AML-193 (cell line): ENCODE measurements around the gene CNTN1.
A peak's percentile ranks its signal among the peaks of the same experiment; 100 is the strongest.

Source experiments
- DNase-seq, 2 experiments: peaks; one replicate each; lab custom pipeline; 2025; lab: John Stamatoyannopoulos, UW

Gene CNTN1

DNA sequence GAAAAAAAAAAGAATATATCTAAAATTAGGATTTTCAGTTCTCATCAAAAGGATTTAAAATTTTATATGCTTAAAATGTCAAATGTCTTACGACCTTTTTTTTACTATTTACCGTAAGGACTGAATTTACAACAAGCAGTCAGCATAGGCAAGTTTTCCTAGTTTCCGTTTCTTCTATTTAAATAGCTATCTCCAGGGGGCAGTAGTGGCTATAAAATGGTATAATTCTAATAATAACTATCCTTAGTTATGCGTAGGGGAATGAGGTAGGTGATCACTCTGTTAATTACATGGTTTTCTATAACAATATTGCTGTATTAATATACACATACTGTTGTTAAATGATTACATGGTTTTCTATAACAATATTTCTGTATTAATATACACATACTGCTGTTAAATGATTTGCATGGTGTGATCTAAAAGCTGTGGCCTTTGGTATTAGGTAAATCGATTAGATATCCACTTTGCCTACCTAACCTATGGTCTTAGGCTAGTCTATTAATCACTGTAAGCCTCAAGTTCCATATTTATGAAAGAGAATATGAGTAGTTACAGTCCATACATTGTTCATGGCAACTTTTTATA, 278.2 kb downstream of the CNTN1 start:
- DNase-seq, result peak; percentile 5 to 6

DNA sequence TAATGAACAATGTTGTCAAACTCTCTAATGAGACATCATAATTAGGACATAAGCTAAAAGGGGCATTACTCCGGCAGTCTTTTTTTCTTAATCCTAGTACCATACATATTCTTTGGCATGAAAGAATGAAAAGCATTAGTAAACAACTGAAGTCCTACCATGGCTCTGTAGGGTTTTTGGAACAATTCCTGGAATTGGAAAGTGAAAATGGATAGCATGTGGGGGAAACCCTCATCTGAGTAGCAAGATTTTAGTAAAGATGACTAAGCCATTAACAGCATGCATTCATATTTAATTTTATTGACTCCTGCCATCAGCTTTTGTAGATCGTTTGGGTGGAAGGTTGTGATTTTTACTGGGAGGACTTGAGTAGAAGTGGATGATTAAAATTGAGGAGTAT, 279.7 kb downstream of the CNTN1 start:
- DNase-seq, result no peak

DNA sequence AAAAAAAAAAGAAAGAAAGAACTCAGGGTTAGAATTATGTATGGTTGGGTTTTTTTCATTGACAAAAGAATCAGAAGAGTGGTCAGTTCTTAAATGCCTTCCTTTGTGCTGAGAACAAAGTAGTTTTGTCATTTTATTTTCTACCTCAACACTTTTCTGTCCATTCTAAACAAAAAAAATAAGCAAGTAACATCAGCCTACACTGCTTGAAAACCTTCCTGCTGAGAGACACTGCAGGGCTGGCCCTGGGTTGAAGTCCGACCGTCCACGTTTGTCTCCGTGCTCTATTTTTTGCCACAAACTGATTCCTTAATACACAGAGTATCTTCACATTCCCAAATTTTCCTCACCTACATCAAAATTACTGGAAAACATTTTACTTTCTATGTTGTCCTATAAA, 284.3 kb downstream of the CNTN1 start:
- DNase-seq, result no peak

DNA sequence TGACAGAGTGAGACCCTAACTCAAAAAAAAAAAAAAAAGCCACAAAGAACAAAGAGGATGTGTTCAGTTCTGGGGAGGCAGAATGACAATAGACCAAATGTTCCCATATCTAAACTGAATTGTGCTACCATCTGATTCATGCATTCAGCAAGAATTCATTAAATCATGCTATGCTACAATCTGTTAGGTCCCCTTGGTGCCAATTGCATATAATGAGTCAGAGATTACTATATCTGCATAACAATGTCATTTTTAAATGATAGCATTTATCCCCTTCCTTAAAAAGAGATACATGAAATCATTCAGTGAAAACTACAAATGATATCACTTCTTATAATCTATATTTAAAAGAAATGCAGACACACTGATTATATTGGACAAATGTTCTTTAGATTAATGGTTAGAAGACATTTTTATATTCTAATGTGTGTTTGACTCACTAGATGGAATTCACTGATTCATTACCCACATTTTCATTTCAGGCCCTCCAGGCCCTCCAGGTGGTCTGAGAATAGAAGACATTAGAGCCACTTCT, 288.3 kb downstream of the CNTN1 start:
- no peak for DNase-seq

DNA sequence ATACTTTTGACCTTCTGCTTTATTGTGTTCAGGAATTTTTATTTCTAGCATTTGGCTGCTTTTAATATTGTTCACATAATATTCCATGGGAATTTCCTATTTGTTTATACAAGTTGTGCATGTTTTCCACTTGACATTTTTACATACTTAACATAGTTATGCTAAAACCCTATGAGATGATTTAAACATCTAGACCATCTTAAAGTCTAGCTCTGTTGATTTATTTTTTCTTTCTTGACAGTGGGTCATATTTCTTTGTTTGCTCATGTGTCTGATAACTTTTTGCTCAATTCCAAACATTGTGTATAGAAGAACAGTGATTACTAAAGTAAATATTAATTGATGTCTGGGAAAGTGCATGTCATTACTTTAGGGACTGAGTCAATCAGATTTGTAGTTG, 293.8 kb downstream of the CNTN1 start:
- no peak for DNase-seq

DNA sequence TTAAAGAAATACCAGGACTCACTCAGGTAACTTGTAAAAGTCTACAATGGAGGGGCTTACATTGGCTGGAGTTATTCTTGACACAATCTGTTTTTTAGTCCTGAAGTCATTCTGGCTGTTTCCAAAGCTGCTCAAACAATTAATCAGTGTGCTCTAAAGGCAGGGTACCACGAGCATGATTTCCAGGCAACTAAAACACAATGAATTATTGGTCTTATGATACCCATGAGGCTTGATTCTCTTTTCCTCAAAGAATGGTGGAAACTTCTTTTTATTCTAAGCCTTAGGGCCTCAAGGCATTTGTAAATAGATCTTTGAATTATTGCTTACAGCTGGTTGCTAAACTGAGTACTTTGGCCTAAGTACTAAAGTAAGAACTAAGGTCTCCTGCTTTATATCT, 296.1 kb downstream of the CNTN1 start:
- DNase-seq, result no peak

DNA sequence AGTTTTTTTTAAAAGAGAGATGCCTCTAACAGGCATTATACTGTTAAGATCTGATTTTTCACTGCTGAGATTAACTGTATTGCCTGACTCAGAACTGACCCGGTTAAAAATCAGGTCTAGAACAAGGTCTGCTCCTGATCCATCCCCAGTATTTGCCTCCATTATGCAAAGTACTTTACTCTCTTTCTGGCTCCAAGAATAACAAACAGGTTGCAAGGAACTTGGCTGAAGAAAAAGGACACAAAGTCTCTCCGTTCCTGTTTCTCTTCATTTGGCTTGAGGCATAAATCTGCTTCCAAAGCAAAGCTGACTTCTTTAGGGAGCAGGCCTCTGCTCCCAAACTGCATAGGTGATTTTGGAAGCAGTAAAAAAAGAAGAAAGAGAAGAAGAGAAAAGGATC, 296.6 kb downstream of the CNTN1 start:
- no peak for DNase-seq

DNA sequence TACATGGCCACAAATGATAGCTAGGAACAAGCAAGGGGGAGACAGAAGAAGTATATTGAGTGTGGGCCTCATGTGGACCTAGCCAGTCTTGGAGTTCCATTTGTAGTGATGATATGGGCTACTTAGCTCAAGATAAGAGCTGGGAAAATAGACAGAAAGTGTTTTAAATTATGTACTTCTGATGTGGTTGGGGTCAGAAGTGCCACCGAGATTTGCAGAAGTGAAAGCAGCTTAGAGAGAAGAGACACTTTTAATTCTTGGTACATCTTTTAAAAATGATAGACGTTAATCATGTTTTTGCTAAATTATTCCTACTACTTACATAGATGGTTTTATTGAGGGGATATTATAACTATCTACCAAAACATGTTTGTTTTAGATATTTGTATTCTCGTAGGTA, 297.5 kb downstream of the CNTN1 start:
- no peak for DNase-seq

DNA sequence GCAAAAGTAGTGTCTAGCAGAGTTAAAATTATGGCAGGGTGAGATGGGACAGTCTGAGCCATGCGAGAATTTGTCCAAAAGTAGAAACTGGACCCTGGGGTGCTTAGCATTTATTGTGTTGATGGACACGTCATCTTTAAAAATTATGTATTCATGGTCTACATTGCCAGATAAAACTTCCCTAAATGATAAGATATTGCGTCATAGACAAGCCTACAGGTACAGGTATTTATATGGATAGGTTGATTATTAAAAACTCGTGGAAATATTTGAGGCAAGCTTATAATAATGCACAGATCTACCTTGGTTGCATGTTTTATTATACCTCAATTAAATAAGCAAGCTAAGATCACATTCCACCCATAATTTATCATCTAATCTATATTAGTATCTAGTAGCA, 299.9 kb downstream of the CNTN1 start:
- no peak for DNase-seq

DNA sequence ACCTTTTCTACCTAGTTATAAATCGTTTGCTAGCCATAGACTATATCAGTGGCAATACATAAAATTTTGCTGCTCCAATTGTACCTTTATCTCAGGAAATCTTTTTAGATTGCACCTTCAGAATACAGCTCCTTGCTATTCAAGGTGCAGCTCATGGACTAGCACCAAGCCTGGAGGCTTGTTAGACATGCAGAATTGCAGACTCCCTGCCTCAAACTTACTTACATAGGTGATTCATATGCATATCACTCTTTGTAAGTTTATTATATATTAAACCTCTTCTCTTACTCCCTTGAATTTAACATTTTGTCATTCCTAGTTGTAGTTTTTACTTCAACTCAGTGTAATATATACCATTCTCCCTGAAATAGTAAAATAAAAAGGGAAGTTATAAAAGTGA, 300.4 kb downstream of the CNTN1 start:
- no peak for DNase-seq

DNA sequence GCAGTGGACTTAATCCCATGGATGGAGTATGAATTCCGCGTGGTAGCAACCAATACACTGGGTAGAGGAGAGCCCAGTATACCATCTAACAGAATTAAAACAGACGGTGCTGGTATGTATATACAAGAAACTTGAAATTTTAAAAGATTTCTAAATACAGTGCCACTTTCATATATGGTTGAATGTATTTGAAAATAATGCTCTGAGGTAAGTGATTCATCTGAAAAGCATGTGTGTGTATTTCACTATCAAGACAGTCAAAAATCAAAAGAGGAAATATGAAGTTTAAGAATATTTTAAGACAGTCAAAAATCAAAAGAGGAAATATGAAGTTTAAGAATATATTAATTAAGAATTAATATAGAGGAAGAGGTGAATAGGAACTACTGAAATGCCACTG, 300.9 kb downstream of the CNTN1 start:
- no peak for DNase-seq

DNA sequence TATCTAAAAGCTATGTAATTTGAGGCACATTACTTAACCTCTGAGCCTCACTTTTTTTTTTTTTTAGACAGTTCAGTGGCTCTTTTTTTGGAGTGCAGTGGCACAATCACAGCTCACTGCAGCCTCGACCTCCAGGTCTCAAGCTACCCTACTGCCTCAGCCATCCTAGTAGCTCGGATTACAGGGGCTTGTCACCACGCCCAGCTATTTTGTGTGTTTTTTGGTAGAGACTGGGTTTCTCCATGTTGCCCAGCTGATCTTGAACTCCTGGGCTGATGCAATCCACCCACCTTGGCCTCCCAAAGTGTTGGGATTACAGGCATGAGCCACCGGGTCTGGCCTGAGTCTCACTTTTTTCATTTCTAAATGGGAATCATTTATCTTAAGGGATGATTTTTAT, 303.9 kb downstream of the CNTN1 start:
- DNase-seq, result no peak

DNA sequence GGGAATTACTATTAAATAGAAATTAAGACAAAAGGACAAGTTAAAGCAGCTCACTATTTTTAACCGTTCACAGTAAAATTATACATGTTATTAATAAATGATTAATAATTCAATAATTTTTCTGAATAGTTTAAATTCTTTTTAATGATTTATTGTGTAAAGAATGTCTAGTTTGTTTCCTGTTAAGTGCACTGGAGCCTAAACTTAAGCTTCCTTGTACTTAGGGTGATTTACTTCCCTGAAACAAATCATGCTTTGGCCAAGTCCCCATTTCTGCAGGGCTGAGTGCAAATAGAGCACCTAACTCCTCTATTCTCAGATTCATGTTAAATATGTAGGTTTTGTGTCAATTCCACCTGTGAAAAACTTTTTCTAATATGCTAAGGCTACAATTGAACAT, 307.0 kb downstream of the CNTN1 start:
- no peak for DNase-seq

DNA sequence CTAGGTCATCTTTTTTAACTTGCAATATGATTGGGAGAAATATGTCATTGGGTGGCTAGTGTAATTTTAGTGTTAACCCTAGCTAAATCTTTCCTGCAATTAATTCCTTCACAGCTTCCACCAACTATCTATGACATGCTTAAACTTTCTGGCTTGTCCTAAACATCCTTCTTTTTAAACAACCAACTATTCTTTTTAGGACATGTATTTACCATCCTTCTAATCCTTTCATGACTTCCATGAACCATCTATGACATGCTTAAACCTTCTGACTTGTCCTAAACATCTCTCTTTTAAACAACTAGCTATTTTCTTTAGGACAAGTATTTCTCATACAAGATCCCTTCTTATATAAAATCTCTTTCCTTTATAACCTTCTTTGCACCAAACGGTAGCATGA, 316.2 kb downstream of the CNTN1 start:
- no peak for DNase-seq

DNA sequence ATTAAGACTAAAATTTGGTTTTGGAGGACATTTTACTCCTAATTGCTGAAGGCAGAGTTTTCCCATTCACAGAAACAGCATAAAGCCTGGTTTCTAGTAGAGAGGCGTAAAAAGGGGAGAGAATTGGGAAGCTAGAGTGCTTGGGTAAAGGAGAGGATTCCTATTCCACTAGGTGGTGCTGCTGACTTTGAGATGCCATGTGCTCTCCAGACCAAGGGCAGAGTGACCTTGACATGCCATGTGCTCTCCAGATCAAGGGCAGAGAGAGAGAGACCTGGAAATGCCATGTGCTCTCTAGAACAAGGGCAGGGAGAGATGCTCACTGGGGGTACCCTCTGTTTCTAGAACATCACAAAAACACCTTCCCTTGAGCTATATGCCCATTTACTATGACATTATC, 319.7 kb downstream of the CNTN1 start:
- DNase-seq, result no peak

DNA sequence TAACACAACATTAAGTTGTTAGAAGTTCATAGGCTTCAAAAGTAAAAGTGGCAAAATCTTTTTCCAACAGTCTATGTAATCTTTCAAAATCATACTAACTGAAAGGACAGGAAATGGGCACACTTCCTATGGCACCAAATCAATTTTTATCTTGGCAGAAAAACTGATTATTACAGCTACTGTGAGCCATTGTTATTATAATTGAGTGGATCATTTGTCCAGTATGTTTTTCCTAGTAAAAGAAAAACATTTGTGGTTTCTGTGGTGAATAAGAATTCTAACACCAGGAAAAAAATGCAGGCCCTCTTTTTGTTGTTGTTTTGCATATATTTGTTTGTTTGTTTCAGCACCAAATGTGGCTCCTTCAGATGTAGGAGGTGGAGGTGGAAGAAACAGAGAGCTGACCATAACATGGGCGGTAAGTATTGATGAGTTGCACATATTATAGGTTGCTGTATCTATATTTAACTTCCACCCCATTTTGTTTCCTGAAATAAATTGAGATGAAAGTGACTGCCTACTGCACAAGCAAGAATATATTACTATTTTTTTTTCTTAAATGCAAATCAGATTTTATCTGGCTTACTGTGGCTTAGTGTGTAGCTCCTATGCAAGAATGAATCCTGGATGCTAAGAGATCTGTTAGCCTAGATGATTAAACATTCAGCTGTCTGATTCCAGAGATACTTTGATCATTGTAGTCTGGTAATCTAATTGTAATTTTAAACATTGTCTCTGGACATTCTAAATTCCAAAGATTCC, 321.8 kb downstream of the CNTN1 start:
- no peak for DNase-seq

DNA sequence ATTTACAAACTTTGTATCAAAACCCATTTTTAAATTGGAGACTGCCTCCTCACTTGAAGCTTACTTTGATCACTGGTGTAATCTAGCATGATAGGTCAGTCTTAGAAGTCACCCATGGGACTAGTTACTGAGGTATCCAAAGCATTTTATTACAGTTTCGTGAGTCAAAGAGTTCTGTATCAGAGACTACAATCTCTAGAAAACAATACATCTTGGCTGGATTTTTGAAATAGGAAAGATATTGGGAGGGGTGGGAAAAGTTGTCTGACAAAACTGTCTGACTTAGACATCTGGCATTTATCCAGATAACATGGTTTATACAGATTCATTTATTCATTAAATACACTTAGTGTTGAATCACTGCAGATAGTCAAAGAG, 322.4 kb downstream of the CNTN1 start:
- DNase-seq, result no peak

DNA sequence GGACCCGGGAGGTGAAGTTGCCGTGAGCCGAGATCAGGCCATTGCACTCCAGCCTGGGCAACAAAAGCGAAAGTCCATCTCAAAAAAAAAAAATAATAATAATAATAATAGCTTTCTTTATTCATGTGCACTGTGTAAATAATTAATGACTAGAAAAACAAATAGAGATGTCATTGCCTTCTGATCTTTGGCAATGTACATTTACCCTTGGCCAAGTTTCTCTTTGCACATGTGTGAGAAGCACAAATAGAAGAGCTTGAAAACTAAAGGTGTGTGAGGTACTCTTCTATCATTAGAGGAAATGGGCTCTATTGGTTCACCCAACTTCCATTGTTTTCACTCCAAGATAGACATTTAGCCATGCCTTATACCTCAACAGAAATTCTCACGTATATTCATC, 325.8 kb downstream of the CNTN1 start:
- DNase-seq, result no peak

DNA sequence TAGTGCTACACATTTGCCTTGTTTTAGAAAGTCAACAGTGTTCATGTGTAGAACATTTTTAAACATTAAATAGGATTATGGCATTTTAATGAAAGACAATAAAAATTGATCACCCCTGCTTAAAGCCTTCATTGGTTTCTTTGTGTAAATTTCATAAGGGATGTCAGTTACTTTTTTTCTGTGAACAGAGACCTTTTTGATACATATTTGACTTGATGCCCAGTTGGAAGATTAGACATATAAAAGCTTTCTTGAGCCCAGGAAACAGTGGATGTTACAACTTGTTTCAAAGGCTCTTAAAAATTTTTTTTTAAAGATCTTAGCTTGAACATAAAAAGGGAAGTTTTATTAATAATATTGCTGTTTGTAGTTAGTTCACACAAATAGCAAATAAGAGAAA, 327.2 kb downstream of the CNTN1 start:
- DNase-seq, result no peak

DNA sequence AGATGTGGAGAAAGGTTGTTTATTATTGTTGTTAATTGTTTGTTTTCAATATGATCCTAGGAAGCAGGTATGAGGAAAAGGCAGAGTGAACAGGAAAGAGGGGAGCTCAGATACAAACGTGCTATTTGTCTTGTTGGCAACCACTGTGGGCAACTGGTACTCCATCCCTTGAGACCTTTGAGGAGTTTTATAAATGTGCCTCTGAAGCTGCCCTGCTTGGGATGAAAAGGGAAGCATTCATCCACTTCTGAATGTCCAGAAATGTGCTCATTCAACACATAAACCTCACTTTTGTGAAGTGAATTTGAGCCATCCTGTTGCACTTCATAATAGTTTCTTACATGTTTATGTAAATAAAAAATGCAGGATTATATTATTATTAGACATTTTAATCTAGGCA, 331.6 kb downstream of the CNTN1 start:
- no peak for DNase-seq

DNA sequence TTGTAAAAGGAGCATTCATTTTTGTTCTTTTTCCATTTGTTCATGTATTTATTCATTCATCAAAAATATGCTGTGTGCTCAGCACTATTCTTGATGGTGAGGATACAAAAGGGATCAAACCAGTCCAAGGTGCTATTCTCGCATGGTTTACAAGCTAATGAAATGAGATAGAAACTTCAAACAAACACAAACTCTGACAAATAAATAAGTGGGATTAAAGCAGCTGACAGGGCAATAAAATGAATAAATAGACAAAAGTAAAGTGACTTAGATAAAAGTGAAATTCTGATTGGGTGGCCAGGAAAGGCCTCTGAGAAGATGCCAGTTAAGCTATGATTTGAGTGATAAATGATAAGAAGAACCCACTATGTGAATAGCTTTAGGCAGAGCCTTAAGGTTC, 333.9 kb downstream of the CNTN1 start:
- no peak for DNase-seq

DNA sequence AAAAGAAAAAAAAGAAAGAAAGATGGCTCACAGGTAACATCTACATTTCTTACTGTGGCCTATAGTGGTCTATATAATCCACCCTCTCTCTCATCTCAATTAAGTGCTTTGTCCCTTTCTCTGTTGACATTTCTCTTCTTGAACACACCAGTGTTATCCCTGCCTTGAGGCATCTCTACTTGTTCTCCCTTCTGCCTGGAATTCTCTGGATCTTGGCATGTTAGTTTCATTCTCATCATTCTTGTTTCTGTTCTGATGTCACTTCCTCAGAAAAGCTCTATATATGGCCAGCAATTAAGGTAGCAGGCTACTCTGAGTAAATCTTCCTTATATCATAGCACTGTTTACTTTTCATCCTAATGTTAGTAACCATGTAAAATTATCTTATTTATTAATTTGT, 340.1 kb downstream of the CNTN1 start:
- DNase-seq, result no peak

DNA sequence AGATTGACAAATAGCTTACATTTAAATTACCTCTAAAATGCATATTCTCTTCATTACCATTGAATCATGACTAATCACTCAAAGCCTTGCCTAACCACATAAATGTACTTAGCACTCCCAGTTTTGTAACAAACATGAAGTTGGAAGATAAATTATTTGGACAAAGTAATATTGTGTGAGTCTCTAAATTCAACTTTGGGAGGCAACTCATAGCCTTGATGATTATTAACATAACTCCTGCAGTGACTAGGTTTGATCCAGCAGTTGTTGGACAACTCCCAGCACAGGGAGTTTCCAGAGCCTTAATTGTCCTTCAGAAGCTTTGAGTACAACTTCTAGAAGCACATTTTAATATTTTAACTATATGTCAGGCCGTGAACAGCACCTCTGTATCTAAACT, 342.4 kb downstream of the CNTN1 start:
- no peak for DNase-seq

DNA sequence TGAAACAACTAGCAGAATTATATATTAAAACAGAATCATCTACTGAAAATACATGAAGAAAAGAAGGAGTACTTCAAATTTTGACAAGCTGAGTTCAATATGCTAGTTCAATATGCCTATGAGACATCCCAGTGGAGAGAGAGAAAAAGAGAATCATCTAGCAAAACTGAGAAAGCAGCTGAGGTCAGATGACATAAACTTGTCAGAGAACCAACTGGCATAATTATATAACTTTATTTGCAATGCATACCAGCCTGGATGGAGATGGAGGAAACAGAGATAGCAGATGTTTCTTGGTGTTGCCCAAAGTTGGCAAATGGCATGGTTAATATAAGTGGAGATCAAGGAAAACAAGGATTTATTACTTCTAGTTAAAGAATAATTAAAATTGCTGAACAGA, 347.2 kb downstream of the CNTN1 start:
- DNase-seq, result no peak
